Psoas muscle (tissue), 8 donors: Measurements from ENCODE around the gene GADD45GIP1. TPM values are rescaled to one million over a fixed set of nuclear protein-coding genes. Genes with fewer than 3 reads are reported as not detected.
A peak's percentile ranks its signal among the peaks of the same experiment; 100 is the strongest.
"Not testable (repeated sequence)": the region's sequence is repeated elsewhere in the genome, so short reads cannot be mapped to it uniquely, and the experiment has no call there.

Experiments
- ATAC-seq, 4 donors: fragments of 200-7000 bp; cut with Tn5 transposase; one replicate each; pipeline ENCODE4 v1.9.1; 2020; ENCODE audit warnings: moderate library complexity in 3 of 4, mild to moderate bottlenecking in 2 of 4
- DNase-seq, 2 donors: peaks; one replicate each; pipeline ENCODE4 v3.0.0-alpha.2; 2020
- H3K27ac ChIP-seq: fragments of 200-600 bp; one replicate; pipeline ENCODE4 v1.8.0; 2022
- H3K27me3 ChIP-seq, 3 donors: fragments of 200-600 bp in 1 of 3; one replicate each; pipeline versions ENCODE4 v1.6.1 to v1.8.0; 2013 to 2022; ENCODE audit warnings: low read length in 2 of 3, mild to moderate bottlenecking in 2 of 3, moderate library complexity in 1 of 3; ENCODE audit not compliant: insufficient read depth in 3 of 3
- H3K36me3 ChIP-seq, 2 donors: fragments of 200-600 bp in 1 of 2; one replicate each; pipeline versions ENCODE4 v1.6.1 to v1.8.0; 2013 to 2022; ENCODE audit warnings: low read depth in 1 of 2, mild to moderate bottlenecking in 1 of 2, moderate library complexity in 1 of 2; ENCODE audit not compliant: insufficient read depth in 1 of 2
- H3K4me1 ChIP-seq: fragments of 200-600 bp; one replicate; pipeline ENCODE4 v1.8.0; 2022
- H3K4me3 ChIP-seq: fragments of 200-600 bp; one replicate; pipeline ENCODE4 v1.8.0; 2022; ENCODE audit warnings: mild to moderate bottlenecking
- H3K9me3 ChIP-seq: fragments of 200-600 bp; one replicate; pipeline ENCODE4 v1.8.0; 2022
- CTCF ChIP-seq: fragments of 200-600 bp; IDR thresholded peaks from one replicate; pipeline ENCODE4 v1.8.0; 2022; ENCODE audit warnings: antibody characterized with exemption
- WGBS, 3 donors: extraction: QIAGEN DNeasy Blood & Tissue Kit; methylation state at CpG; one replicate each; pipeline versions ENCODE4 v1.1.6 to v1.1.7; 2013; 5-methylcytosine and 5-hydroxymethylcytosine counted together
- intact Hi-C, 2 donors: fragments of 100-400 bp; cut with DNase I; formaldehyde crosslinking; loops; one replicate each; pipeline versions ENCODE4 v1.11.0 to v1.14.2; 2022
- polyA plus RNA-seq, 3 donors: library from polyadenylated mRNA; stranded (reverse); fragments of 200-250 nt; gene quantifications; one replicate each; pipeline ENCODE4 v1.2.3, GENCODE V29; 2013
- total RNA-seq, 4 donors: library from RNA; stranded (reverse); fragmentation: NEBNext Ultra II Directional in 2 of 4; extraction: Animal tissue kit (Norgen Biotek cat#: 25700) in 2 of 4; gene quantifications; one replicate each; pipeline versions ENCODE4 v1.2.1 to v1.2.4, GENCODE V29; 2021 to 2023
- donor health status: healthy with polysubstance abuse.
- donor health status: DM: no; HTN: no; CAD: no; lungs with moderate emphysema.
- donor health status: Bipolar disorder and iron deficiency.
- donor health status: healthy.
- donor health status: DM: yes; HTN: yes; CAD: no.
- donor health status: DM: no; HTN: no; CAD: no.
- donor health status: DM: no; HTN: no; CAD: no.
- donor health status: DM: yes; HTN: yes; CAD: no.

GADD45GIP1 gene
- total and polyA plus RNA-seq, 7 donors: 22.4 to 119 (median 35.6) TPM

GRCh38 chr19:12921047-12921446, 36.0 kb downstream of the GADD45GIP1 start:
- Histone ChIP-seq H3K4me1 (peaks cover 3% of the 10 kb centered on the region), H3K36me3 (peaks cover 18 to 42% of the 10 kb centered on the region in 2 donors), H3K4me3 (no peak overlapping the region), H3K9me3 (no peaks in the 10 kb centered on the region), H3K27me3 (no peaks in the 10 kb centered on the region), H3K27ac (no peak overlapping the region)
- TF ChIP-seq CTCF: no peak
- DNase-seq: no peak
- intact Hi-C loops: no loop called here
- WGBS, 3 donors: 54 to 61% (median 54%) methylated on average over 3 of the region's 3 CpGs
- no peak for ATAC-seq

GRCh38 chr19:12918253-12918652, 38.8 kb downstream of the GADD45GIP1 start:
- H3K36me3 ChIP-seq: peaks cover 10 to 14% of the 10 kb centered on the region in 2 donors
- intact Hi-C loops: no loop called here
- H3K27me3 ChIP-seq: no peaks in the 10 kb centered on the region

GRCh38 chr19:12915860-12916259, 41.2 kb downstream of the GADD45GIP1 start:
- H3K36me3 ChIP-seq, H3K4me3 ChIP-seq, H3K9me3 ChIP-seq, H3K27ac ChIP-seq, DNase-seq, H3K27me3 ChIP-seq, intact Hi-C loops, ATAC-seq: not testable (repeated sequence)
- WGBS, 3 donors: 83 to 96% (median 85%) methylated on average over 4 of the region's 4 CpGs
- peaks cover 13% of the 10 kb centered on the region for H3K4me1 ChIP-seq

More at GRCh38 chr19:12918253-12918652, 38.8 kb downstream of the GADD45GIP1 start:
- no peak overlapping the region for H3K4me3 ChIP-seq
- ATAC-seq (no peak), DNase-seq (no peak)
- TF ChIP-seq CTCF: no peak
- H3K9me3 ChIP-seq: no peaks in the 10 kb centered on the region
- WGBS, 3 donors: 91 to 96% (median 93%) methylated on average over 14 of the region's 14 CpGs
- H3K4me1 ChIP-seq: peaks cover 3% of the 10 kb centered on the region
- no peak overlapping the region for H3K27ac ChIP-seq

GRCh38 chr19:12913851-12914690, 43.0 kb downstream of the GADD45GIP1 start:
- Histone ChIP-seq H3K4me1 (peaks cover 13% of the 10 kb centered on the region), H3K4me3 (no peak overlapping the region), H3K27me3 (no peaks in the 10 kb centered on the region), H3K27ac (peak overlapping the region; percentile 17), H3K36me3 (no peaks in the 10 kb centered on the region), H3K9me3 (no peaks in the 10 kb centered on the region)
- intact Hi-C loops: no loop called here
- no peak for TF ChIP-seq CTCF
- ATAC-seq: no peak
- 39 to 47% (median 44%) methylated on average over 12 of the region's 12 CpGs for WGBS, 3 donors
- no peak for DNase-seq

GRCh38 chr19:12913011-12913561, 43.9 kb downstream of the GADD45GIP1 start:
- H3K27ac ChIP-seq: peak overlapping the region; percentile 17
- no peaks in the 10 kb centered on the region for H3K27me3 ChIP-seq
- DNase-seq: peak; percentile 65 to 78
- peak overlapping the region; percentile 49 for H3K4me3 ChIP-seq
- ATAC-seq: peak; percentile 76 to 90 (median 82)
- intact Hi-C loops: no loop called here
- 0 to 4% (median 1%) methylated on average over 22 of the region's 22 CpGs for WGBS, 3 donors
- no peak for TF ChIP-seq CTCF
- H3K4me1 ChIP-seq: peaks cover 9% of the 10 kb centered on the region
- H3K36me3 ChIP-seq: no peaks in the 10 kb centered on the region
- no peaks in the 10 kb centered on the region for H3K9me3 ChIP-seq
